ENCODE data around the gene PRC1.

The PRC1 gene

DNA sequence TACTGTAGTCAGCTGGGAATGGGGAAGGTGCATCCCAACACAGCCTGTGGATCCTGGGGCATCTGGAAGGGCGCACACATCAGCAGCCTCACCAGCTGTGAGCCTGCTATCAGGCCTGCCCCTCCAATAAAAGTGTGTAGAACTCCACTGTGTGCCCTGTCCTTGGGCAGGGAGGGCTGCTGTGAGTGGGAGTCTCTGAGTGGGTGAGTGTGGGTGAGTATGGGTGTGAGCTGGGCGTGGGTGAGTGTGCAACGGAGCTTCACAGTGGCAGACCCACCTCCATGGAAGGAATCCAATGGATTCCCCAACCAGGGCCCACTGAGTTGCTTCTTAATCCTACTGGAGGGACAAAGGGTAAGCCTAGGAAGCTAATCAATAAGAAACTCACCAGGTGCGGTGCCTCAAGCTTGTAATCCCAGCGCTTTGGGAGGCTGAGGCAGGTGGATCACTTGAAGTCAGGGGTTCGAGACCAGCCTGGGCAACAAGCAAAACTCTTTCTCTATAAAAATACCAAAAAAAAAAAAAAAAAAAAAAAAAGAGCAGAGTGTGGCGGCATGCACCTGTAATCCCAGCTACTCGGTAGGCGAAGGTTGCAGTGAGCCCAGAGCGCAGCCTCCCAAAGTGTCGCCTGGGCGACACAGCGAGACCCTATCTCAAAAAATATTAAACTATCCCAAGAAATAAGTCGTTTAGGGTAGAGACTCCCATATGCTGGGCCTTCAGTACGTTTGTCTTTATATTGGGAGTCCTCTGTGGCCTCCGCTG lies 40.2 kb downstream of the PRC1 start:
- DNase-seq (ENCODE audit: insufficient read length): no peak
- TF ChIP-seq TAF1 (IDR thresholded peaks at IDR 0.05; ENCODE audit: borderline replicate concordance, low read depth, low read length) (no peak), POLR2AphosphoS5 (IDR thresholded peaks at IDR 0.05; ENCODE audit: low read depth, low read length) (no peak), POLR2A (IDR thresholded peaks at IDR 0.05; ENCODE audit: low read depth, low read length) (no peak)
- no peak for FAIRE-seq

DNA sequence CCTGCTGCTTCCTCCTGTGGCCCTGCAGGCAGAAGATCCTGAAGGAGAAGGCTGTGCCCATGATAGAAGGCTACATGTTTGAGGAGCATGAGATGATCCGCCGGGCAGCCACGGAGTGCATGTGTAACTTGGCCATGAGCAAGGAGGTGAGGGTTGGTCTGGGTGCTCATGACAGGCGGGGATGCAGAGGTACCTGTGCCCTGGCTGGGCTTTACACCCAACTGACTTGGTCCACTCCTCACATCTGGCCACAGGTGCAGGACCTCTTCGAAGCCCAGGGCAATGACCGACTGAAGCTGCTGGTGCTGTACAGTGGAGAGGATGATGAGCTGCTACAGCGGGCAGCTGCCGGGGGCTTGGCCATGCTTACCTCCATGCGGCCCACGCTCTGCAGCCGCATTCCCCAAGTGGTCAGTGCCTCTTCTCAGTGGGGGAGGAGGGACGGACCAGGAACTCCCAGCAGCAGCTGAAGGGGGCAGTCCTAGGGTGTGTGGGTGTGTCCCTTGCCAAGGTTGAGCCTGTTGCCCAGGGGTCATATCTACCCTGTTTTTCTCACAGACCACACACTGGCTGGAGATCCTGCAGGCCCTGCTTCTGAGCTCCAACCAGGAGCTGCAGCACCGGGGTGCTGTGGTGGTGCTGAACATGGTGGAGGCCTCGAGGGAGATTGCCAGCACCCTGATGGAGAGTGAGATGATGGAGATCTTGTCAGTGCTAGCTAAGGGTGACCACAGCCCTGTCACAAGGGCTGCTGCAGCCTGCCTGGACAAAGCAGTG lies 41.2 kb downstream of the PRC1 start:
- no peak for FAIRE-seq

DNA sequence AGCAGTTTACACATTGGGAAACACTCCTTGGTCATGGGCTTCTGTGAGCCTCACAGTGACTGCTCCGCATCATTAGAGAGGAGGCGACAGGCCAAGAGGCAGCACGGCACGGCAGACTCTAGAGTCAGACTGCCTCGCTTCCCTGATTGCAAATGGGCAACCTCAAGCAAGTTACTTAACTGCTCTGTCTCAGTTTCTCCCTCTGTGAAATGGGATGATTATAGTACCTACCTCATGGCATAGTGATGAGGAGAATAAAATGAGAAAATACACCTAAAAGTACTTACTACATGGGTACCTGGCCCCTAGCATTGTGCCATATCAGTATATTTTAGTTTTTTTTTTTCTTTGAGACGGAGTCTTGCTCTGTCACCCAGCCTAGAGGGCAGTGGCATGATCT lies 43.7 kb downstream of the PRC1 start:
- FAIRE-seq (no peak), DNase-seq (ENCODE audit: insufficient read length) (no peak)
- TF ChIP-seq POLR2A (IDR thresholded peaks at IDR 0.05; ENCODE audit: low read depth, low read length): no peak

More for the DNA sequence above, 41.2 kb downstream of the PRC1 start:
- no peak for DNase-seq (ENCODE audit: insufficient read length)
- TF ChIP-seq POLR2A (IDR thresholded peaks at IDR 0.05; ENCODE audit: low read depth, low read length): no peak
- no peak for TF ChIP-seq POLR2AphosphoS5 (IDR thresholded peaks at IDR 0.05; ENCODE audit: low read depth, low read length)
- TF ChIP-seq TAF1 (IDR thresholded peaks at IDR 0.05; ENCODE audit: borderline replicate concordance, low read depth, low read length): no peak

DNA sequence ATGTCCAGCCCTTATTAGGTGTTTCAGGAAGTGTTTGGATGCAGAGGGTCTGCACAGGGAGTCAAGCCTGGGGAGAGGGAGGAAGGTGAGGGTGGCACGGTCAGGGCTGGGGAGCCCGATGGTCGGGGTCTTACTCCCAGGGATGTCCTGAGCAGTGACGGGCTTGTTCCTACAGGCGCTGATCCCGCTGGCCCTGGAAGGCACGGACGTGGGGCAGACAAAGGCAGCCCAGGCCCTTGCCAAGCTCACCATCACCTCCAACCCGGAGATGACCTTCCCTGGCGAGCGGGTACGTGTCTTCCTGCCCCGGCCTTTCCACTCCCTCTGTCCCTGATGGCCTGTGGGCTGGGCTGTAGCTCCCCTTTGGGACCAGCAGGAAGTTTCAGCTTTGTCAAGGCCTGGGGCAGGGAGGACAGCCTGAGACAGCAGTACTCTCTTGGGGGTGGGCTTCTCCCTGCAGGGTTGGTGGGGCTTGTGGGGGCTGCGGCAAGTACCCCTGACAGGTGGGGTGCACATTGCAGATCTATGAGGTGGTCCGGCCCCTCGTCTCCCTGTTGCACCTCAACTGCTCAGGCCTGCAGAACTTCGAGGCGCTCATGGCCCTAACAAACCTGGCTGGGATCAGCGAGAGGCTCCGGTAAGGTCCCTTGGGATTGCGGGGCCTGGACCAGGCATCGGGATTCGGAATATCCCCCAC lies 44.2 kb downstream of the PRC1 start:
- FAIRE-seq: no peak
- no peak for DNase-seq (ENCODE audit: insufficient read length)
- TF ChIP-seq TAF1 (IDR thresholded peaks at IDR 0.05; ENCODE audit: borderline replicate concordance, low read depth, low read length) (no peak), POLR2A (IDR thresholded peaks at IDR 0.05; ENCODE audit: low read depth, low read length) (no peak)

DNA sequence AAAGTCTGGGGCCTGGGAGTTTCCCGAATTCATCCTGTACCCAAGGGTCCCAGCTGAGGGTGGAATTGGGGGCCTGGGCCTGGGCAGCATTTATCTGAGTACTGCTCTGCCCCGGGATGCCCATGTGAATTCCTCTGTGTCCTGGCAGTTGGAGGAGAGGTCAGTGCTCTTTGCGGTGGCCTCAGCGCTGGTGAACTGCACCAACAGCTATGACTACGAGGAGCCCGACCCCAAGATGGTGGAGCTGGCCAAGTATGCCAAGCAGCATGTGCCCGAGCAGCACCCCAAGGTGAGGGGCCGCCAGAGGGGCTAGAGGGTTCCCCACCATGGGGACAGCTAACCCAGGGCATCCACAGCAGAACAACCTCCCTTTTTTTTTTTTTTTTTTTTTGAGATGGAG lies 45.8 kb downstream of the PRC1 start:
- FAIRE-seq: no peak
- TF ChIP-seq POLR2AphosphoS5 (IDR thresholded peaks at IDR 0.05; ENCODE audit: low read depth, low read length) (no peak), POLR2A (IDR thresholded peaks at IDR 0.05; ENCODE audit: low read depth, low read length) (no peak), TAF1 (IDR thresholded peaks at IDR 0.05; ENCODE audit: borderline replicate concordance, low read depth, low read length) (no peak)
- no peak for DNase-seq (ENCODE audit: insufficient read length)

DNA sequence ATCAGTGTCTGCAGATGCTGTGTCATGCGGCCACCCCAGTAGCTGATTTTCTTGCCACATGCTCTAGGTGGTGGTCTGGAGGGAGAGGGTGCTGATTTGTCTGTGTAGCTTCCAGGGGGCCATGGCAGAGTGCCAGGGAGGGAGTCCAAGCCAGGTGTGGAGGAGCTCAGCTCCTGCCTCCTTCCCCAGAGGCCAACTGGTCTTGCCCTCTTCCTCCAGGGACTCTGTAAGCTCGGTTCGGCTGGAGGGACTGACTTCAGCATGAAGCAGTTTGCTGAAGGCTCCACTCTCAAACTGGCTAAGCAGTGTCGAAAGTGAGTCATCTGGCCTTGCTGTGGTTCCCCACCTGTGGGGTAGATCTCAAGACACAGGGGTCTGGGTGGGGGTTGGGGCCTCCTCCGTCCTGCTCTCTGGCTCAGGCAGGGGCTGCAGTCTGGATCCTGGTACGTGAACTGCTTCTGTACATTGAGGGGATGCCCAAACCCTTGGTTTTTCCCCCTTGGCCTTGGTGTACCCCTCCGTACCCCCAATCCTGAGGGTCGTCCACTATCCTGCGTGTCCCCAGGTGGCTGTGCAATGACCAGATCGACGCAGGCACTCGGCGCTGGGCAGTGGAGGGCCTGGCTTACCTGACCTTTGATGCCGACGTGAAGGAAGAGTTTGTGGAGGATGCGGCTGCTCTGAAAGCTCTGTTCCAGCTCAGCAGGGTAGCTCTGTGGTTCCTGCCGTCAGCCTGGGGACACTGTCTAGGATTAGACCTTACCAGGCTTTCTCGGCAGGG lies 46.6 kb downstream of the PRC1 start:
- TF ChIP-seq POLR2A (IDR thresholded peaks at IDR 0.05; ENCODE audit: low read depth, low read length) (no peak), TAF1 (IDR thresholded peaks at IDR 0.05; ENCODE audit: borderline replicate concordance, low read depth, low read length) (no peak), POLR2AphosphoS5 (IDR thresholded peaks at IDR 0.05; ENCODE audit: low read depth, low read length) (no peak)
- FAIRE-seq (no peak), DNase-seq (ENCODE audit: insufficient read length) (no peak)

DNA sequence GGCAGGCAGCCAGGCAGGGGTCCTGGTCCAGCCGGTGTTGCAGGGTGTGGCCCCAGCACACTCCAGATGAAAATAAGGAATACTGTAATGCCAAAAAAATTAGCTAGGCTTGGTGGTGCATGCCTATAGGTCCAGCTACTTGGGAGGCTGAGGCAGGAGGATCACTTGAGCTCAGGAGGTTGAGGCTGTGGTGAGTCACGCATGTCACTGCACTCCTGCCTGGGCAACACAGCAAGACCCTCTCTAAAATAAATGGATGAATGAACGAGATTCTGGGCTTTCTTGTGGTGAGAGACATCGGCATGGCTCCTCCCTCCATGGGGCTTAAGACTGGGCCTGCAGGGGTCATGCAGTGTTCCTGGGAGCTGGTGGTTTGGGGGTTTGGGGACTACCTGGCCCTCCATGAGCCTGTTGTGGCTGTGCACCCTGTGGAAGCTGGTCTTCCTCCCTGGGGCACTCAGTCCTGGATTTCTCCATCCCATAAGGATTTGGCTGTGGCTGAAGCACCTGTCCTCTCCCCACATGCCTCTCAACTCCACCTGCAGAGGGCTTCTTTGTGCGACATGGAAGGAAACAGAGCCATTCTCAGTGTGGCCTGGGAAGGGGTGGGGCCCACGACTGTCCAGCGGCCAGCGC lies 47.3 kb downstream of the PRC1 start:
- no peak for TF ChIP-seq TAF1 (IDR thresholded peaks at IDR 0.05; ENCODE audit: borderline replicate concordance, low read depth, low read length)
- no peak for TF ChIP-seq POLR2A (IDR thresholded peaks at IDR 0.05; ENCODE audit: low read depth, low read length)
- TF ChIP-seq POLR2AphosphoS5 (IDR thresholded peaks at IDR 0.05; ENCODE audit: low read depth, low read length): no peak
- no peak for FAIRE-seq
- no peak for DNase-seq (ENCODE audit: insufficient read length)

DNA sequence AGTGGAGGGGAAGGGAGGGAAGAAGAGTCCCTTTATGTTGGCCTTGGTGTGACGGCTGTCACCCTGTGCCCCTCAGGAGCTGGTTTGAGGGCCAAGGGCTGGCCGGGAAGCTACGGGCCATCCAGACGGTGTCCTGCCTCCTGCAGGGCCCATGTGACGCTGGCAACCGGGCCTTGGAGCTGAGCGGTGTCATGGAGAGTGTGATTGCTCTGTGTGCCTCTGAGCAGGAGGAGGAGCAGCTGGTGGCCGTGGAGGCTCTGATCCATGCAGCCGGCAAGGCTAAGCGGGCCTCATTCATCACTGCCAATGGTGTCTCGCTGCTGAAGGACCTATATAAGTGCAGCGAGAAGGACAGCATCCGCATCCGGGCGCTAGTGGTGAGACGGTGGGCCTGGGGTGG lies 47.8 kb downstream of the PRC1 start:
- no peak for TF ChIP-seq TAF1 (IDR thresholded peaks at IDR 0.05; ENCODE audit: borderline replicate concordance, low read depth, low read length)
- no peak for TF ChIP-seq POLR2AphosphoS5 (IDR thresholded peaks at IDR 0.05; ENCODE audit: low read depth, low read length)
- no peak for TF ChIP-seq POLR2A (IDR thresholded peaks at IDR 0.05; ENCODE audit: low read depth, low read length)
- FAIRE-seq (no peak), DNase-seq (ENCODE audit: insufficient read length) (no peak)

DNA sequence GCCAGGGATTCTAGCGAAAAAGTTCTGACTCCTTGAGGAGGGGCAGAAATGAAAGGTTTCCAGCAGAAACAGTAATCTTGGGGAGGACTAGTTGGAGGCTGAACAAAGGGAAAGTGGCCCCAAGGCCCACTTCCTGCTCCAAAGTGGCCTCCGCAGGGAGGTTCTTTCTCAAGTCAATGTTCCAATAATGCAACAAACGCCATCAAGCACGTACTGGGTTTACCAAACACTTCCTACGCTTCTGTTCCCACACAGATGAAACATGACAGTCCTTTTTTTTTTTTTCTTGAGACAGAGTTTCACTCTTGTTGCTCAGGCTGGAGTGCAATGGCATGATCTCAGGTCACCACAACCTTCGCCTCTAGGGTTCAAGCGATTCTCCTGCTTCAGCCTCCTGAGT lies 49.2 kb downstream of the PRC1 start:
- TF ChIP-seq POLR2A (IDR thresholded peaks at IDR 0.05; ENCODE audit: low read depth, low read length) (no peak), POLR2AphosphoS5 (IDR thresholded peaks at IDR 0.05; ENCODE audit: low read depth, low read length) (no peak), TAF1 (IDR thresholded peaks at IDR 0.05; ENCODE audit: borderline replicate concordance, low read depth, low read length) (no peak)
- DNase-seq (ENCODE audit: insufficient read length) (no peak), FAIRE-seq (no peak)

DNA sequence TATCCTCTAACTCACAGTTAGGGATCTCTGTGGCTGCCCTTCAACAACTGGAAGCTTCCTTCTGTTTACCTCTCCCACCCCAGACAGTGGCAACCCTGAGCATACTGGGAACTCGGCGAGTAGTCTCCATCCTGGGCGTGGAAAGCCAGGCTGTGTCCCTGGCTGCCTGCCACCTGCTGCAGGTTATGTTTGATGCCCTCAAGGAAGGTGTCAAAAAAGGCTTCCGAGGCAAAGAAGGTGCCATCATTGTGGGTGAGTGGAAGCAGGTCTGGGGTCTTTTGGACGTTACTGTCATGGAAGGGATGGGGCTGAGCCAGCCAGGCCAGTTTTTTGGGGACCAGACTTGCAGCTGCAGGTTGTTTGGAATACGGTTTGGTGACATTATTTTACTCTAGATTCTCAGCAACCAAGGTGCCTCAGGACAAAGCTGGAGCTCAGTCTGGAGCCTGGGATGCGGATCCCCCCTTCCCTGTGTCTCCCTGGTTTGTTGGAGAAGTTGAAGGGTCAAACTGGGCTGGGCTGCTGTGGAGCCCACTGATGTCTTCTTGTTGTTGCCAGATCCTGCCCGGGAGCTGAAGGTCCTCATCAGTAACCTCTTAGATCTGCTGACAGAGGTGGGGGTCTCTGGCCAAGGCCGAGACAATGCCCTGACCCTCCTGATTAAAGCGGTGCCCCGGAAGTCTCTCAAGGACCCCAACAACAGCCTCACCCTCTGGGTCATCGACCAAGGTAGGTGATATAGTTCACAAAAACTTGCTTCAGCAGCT lies 51.8 kb downstream of the PRC1 start:
- DNase-seq (ENCODE audit: insufficient read length): no peak
- FAIRE-seq: no peak
- TF ChIP-seq POLR2AphosphoS5 (IDR thresholded peaks at IDR 0.05; ENCODE audit: low read depth, low read length): no peak
- no peak for TF ChIP-seq POLR2A (IDR thresholded peaks at IDR 0.05; ENCODE audit: low read depth, low read length)
- TF ChIP-seq TAF1 (IDR thresholded peaks at IDR 0.05; ENCODE audit: borderline replicate concordance, low read depth, low read length): no peak
